ENCODE measurements around the gene GAN. TPM values are rescaled to one million over a fixed set of nuclear protein-coding genes. Genes with fewer than 3 reads are reported as not detected.
"Not testable (repeated sequence)": the region's sequence is repeated elsewhere in the genome, so short reads cannot be mapped to it uniquely, and the experiment has no call there.

Gene GAN
- total RNA-seq, 1 donor from 2014 or later = 11.6 TPM

DNA sequence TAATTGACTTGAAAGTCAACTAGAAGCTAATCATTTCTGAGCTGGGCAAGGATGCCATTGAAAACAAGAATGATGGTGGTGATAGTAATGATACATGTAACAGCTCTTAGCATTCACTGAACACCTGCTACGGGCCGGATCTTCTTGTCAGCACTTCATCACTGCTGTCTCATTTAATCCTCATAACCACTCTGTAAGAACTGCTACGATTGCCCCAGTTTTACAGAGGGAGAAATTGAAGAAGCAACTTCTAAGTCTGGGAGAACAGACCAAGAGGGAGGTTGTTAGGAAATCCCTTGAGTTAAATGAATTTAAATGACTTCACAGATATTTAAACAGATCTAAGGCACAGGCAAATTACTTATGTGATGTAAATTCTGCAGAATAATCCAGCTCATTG is 7.0 kb upstream of the GAN start:
- DNase-seq (ENCODE audit: low spot score) = no peak

DNA sequence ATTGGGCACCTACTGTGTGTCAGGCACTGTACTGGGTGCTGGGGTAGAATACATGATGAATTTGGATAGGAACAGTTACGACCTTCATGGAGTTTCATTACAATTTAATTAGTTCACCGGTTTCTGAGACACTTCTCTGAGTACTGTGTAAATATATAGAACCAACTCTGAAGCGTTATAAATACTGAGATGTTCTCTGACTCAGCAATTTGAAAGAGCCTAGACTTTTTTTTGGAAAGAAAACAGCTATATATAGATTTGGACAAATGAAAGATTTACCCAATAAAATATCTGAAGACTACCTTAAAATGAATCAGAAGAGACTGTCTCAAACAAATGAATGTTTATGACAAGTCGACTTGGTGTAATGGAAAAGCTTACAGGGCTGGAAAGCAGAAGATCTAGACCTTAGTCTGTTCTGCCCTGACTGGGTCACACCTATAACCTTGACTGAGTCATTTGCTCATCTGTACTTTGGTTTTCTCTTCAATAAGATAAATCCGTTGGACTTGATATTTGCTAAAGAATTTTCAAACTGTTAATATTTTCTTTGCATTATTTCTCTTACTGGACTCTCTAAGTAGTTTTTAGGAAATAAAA is 4.6 kb upstream of the GAN start:
- no peak for DNase-seq (ENCODE audit: low spot score)

DNA sequence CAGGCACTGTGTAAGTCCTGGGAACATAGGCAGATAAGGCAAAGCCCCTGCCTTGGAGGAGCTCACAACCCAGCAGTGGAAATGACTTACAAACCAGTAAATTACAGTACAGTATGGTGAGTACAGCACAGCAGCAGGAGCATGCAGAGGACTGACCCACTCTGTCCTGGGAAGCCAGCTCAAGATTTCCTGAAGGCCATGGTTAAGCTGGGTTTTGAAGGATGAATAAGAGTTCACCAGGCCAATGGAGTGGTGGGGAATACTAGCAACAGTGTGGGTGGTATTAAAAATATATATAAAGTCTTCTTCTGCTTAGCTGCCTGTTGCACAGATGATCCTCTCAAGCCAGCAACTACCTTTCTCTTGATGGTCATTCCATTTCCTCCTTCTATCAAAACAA is 3.0 kb upstream of the GAN start:
- no peak for DNase-seq (ENCODE audit: low spot score)

- no peak for DNase-seq (ENCODE audit: low spot score)
These were observed 810 bp upstream of the GAN start for GRCh38 chr16:81313701-81314602.

DNA sequence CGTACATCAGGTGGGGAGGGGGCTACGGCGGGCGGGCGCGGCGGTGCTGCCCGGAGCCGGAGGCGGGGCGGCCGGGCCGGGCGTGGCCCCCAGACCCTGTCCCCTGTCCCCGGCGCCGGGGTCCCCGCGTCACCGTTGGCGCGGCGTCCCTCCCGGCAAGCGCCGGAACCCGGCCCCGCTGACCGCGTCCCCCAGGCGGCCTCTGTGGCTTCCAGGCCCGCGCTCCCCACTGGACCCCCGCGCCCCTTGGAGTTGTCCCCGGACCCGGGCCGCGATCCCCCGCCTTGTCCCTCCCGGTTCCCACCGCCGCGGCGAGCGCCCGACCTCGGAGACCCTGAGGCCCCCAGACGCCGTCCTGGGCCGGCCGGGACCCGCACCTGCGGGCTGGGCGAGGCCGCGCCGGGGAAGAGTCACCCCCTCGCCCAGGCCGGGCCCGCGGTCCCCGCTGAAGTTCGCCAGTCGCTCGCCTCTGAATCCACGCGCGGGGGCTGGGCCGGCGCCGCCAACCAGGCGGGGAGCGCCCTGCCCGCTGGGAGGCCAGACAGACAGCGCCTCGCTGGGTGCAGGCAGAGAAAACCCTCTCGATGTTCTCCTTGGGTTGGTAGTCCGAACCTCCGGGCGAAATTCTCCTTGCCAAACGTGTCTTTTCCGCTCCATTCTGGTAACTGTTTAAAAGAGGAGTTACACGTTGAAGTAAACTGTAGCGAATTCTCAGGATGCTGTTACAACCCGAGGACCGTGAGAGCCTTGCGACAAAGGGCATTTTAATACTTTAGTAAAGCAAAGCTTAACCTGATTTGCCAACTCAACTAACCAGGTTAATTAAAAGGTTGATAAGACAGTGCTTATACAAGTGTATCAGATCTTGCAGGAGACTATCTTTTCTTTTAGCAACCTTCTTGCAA is 761 bp downstream of the GAN start:
- peak; percentile 60 for DNase-seq (ENCODE audit: low spot score)

- no peak for DNase-seq (ENCODE audit: low spot score)
These were observed 1.4 kb downstream of the GAN start for GRCh38 chr16:81316176-81316496.

- DNase-seq (ENCODE audit: low spot score) = no peak
These were observed 3.9 kb downstream of the GAN start for GRCh38 chr16:81318711-81319110.

DNA sequence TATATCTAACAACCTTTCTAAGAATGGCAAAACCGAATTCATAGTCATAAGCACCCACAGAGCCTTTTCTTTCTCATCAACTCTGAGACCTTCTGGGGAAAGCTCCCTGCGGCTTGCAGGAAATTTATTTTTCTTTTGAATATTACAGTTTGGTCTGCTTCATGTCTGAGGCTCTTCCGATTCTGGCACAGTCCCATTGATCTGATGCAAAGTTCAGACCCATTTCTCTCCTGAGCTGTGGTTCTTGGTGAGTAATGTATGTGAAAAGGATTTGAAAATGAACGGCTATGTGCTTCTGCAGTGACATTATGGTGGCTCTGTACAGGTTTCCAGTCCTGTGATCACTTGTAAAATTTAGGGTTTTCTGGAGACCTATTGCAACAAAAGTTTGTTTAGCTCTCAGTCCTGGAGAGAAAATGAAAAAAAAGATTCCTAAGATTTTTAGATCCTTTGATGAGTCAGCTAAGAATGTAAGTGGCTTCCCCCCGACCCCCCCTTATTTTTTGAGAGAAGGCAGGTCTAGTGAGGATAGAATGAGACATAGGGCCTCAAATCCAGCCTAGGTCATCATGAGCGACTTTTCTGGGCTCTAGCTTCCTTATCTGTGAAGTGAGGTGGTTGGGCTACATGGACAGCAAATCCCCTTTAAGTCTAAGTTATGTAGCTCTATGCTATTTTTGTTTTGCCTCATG is 4.6 kb downstream of the GAN start:
- no peak for DNase-seq (ENCODE audit: low spot score)

DNA sequence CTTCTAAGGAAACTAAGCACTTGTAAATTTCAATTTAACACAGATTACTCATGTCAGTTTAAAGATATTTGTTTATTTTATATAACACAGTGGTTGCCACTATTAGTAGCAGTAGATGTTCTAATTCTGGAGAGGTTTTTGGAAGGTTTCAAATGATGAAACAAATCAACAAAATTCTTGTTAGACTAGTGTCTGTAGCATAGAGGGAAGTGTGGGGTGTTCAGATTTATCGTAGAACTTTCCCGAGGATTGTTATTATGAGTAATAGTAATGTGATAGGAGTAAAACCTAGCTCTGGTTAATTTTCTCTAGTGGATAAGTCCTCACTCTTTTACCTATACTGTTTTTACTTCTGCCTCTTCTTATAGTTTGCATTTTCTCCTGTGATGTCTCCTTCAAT is 6.3 kb downstream of the GAN start:
- no peak for DNase-seq (ENCODE audit: low spot score)

DNA sequence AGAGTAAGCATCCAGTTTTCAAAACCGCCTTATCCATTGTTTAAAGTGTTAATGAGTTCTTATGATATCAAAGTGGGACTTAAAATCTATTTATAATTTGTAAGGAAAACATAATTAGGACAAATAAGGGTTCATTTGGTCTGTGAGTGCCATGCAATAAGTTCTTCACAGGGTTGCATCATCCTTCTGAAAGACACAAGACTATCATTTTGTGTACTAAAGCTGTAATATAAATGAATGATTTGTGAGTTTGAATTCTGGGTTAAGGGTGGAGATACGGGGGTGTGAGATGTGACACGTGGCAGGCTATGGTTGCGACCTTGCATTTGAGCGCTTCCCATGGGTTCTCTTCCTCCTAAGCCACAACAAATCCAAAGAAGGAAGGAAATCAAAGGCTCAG is 6.8 kb downstream of the GAN start:
- DNase-seq (ENCODE audit: low spot score) = no peak

DNA sequence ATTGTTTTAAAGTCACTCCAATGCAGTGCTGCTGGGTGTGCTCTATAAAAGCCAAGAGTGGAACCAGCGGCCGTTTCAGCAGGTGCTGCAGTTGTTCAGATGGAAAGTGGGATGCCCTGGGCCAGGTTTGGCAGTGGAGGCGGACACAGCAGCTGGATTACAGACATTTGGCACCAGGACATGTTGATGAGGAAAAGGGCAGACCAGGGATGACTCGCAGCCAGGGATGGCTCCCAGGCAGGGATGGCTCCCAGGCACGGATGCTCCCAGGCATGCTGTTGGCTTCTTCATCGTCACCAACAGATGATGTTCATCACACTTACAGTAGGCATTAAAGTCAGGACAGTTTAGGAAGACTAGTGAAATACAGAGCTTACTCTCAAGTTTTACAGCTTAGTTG is 10.0 kb downstream of the GAN start:
- no peak for DNase-seq (ENCODE audit: low spot score)

DNA sequence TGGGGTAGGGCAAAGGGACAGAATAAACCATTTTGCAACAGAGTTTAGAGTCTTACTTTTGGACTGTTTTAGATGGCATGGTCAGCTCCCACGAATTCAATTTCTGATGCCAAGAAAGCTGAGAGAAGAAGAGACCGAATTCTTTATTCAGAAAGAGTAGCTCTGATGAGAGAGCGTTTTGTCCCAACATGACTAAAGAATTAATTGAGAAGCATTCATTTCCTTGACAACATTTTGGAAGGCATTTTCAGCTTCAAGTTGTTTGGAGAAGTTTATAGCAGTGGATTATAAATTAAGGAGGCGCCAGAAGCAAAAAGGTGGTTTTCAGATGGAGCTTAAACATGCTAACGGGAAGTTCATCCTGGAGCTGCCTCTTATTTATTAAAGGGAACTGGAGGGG is 12.2 kb downstream of the GAN start:
- DNase-seq (ENCODE audit: low spot score) = no peak

DNA sequence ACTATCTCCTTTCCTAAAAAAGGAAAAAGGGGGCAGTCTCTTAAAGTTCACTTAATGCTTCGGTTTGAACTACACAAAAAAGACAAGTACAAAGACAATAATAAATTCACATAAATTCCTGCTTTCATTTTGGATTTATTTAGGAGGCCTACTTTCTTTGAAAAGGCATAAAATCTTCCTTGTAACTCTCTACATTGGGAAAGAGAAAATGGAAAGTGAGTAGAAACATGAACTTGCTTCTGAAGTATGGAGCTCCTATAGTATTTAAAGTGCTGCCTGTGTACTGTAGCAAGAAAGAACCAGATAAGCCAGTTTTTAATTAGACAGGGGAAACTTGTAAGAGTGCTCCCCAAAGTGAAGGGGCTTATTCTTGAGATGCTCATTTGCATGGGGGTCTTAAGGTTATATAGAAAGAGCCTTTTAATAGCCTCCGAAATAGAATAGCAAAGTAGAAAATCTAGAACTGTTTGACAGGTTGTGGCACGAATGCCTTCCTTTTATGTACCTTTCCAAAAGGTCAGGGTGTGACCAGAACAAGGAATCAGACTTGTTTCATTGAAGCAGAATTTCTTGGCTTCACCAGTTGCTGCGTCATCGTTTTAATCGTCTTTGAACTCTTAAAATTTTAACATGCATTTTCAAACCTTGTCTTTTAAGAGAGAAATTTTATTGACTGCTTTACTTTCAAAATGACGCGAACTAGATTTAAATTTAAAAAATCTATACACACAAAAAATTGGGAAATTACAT is 12.9 kb downstream of the GAN start:
- no peak for DNase-seq (ENCODE audit: low spot score)

- DNase-seq (ENCODE audit: low spot score) = no peak
These were observed 15.2 kb downstream of the GAN start for GRCh38 chr16:81329947-81330346.

DNA sequence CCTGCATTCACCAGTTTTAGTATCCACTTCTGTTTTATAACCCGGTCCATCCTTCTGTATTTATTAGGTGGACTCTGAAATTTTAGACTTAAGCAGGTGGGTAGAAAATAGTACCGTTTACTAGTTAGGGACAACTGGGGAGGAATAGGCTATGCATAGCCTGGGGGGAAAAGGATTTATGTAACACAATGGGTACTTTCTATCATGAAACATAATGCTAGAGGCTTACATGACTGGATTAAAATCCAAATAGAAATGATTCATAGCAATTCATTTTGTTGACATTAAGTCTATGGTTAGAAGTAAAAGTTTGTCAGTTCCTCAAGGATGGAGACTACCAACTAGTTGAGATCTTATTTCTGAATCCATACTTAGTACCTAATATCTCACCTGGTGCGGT is 18.6 kb downstream of the GAN start:
- DNase-seq (ENCODE audit: low spot score) = no peak

DNA sequence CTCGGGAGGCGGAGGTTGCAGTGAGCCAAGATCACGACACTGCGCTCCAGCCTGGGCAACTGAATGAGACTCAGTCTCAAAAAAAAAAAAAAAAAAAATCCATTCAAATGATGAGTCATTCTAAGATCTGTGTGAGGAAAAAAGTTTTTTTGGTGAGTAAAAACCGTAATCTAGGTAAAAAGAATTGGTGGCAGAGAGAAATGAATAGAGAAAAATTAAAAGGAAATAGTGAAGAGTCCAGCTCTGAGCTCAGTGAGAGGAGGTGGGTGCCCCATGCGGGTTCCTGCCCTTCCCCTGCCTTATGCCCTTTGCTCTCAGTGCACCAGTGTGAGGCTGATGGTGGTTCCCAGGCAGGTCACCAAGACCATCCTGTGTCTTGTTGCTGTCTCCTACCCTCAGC is 20.9 kb downstream of the GAN start:
- DNase-seq (ENCODE audit: low spot score) = no peak

- DNase-seq (ENCODE audit: low spot score) = no peak
These were observed 22.3 kb downstream of the GAN start for GRCh38 chr16:81337097-81337496.

DNA sequence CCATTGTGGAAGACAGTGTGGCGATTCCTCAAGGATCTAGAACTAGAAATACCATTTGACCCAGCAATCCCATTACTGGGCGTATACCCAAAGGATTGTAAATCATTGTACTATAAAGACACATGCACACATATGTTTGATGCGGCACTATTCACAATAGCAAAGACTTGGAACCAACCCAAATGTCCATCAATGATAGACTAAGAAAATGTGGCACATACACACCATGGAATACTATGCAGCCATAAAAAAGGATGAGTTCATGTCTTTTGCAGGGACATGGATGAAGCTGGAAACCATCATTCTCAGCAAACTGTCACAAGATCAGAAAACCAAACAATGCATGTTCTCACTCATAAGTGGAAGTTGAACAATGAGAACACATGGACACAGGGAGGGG is 30.4 kb downstream of the GAN start:
- not testable (repeated sequence) for DNase-seq (ENCODE audit: low spot score)

DNA sequence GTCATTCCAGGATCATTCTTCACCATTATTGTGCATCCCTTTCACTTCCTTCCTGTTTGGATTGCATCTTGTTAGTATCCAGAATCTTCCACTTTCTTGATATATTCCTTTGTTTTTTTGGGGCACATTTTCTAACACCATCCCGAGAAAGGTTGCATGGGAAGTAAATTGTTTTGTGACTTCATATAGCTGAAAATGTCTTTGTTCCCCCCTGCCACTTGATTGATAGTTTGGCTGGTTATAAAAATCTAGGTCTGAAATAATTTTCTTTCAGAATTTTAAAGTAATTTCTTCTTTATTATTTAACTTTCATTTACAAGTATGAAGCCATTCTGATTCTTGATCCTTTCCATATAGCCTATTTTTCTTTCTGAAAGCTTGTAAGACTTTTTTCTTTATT is 32.7 kb downstream of the GAN start:
- no peak for DNase-seq (ENCODE audit: low spot score)

DNA sequence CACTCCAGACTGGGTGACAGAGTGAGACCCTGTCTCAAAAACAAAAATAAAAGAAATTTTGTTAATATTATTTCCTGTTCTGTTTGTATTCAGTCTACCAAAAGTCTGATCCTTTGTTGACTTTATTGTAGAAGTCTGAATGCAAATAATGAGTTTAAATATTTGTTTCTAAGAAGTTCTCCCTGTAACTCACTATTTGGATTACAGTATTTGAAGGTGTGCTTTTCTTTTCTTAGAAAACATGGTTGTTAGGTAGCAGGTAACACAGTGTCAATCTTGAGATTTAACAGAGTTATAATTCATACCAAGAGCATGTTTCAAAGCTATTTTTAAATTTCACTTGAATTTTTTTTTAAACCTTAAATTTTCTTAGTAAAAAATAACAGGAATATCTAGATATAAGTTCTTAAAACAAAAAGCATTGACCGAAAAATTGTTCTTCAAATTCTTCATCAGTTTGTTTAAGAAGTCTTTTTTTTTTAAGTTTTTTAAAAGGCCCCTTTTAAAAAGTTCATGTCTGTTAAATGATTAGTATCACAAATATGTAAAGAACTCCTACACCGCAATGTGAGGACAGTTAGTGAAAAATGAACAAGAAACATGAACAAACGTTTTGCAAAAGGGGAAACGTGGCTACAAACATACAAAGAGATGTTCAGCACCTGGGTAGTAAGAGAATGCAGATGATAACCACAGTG is 35.0 kb downstream of the GAN start:
- no peak for DNase-seq (ENCODE audit: low spot score)

DNA sequence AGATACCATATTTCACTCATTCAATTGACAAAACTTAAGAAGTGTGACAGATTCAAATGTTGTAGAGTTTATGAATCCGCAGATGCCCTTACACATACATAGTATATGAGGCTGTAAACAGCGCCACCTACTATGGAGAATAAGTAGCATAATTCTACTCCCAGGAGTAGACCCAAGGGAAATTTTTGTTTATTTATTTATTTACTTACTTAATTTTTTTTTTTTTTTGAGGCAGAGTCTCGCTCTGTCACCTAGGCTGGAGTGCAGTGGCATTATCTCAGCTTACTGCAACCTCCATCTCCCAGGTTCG is 35.5 kb downstream of the GAN start:
- DNase-seq (ENCODE audit: low spot score) = no peak

Data from mucosa of gallbladder (tissue), 1 donor.